MCF 10A (cell line): ENCODE data around the gene ZNF709. TPM values are rescaled to one million over a fixed set of nuclear protein-coding genes. Genes with fewer than 3 reads are reported as not detected.
"Not testable (repeated sequence)": the region's sequence is repeated elsewhere in the genome, so short reads cannot be mapped to it uniquely, and the experiment has no call there.

Experiments used
- BruUV-seq: library from RNA; stranded (reverse); fragments of 400-500 nt; replicated peaks from 2 replicates; lab custom pipeline; 2021; lab: Mats Ljungman, UMichigan
- CTCF ChIA-PET: fragments of 300-600 bp; sonication (Branson Sonifier 250); formaldehyde crosslinking; extraction: SDS; loops from one replicate; lab custom pipeline; 2021; ENCODE audit warnings: antibody characterized with exemption, inconsistent platforms; lab: Yijun Ruan, JAX
- POLR2A ChIA-PET: fragments of 300-600, 350-650 bp; sonication (Branson Sonifier 250); formaldehyde crosslinking; extraction: SDS; loops from one replicate; lab custom pipeline; 2020; ENCODE audit warnings: antibody characterized with exemption, inconsistent platforms; lab: Yijun Ruan, JAX
- DNase-seq: peaks from one replicate; pipeline ENCODE4 v3.0.0-alpha.2; 2018; ENCODE audit not compliant: unreplicated experiment
- H3K27ac Mint-ChIP-seq: one replicate; pipeline ENCODE4 v1.8.0; 2022; ENCODE audit warnings: mild to moderate bottlenecking, low read depth, mixed read lengths; ENCODE audit not compliant: unreplicated experiment
- H3K27me3 Mint-ChIP-seq: one replicate; pipeline ENCODE4 v1.8.0; 2022; ENCODE audit warnings: mixed read lengths; ENCODE audit not compliant: insufficient read depth, unreplicated experiment
- H3K36me3 Mint-ChIP-seq: one replicate; pipeline ENCODE4 v1.8.0; 2022; ENCODE audit warnings: mild to moderate bottlenecking, moderate library complexity, mixed read lengths; ENCODE audit not compliant: insufficient read depth, unreplicated experiment
- H3K4me1 Mint-ChIP-seq: one replicate; pipeline ENCODE4 v1.8.0; 2022; ENCODE audit warnings: mixed read lengths; ENCODE audit not compliant: insufficient read depth, unreplicated experiment
- H3K4me3 Mint-ChIP-seq: one replicate; pipeline ENCODE4 v1.8.0; 2022; ENCODE audit warnings: mild to moderate bottlenecking, moderate library complexity, mixed read lengths; ENCODE audit not compliant: unreplicated experiment
- H3K9me3 Mint-ChIP-seq: one replicate; pipeline ENCODE4 v1.8.0; 2022; ENCODE audit warnings: mixed read lengths; ENCODE audit not compliant: unreplicated experiment
- intact Hi-C: fragments of 100-400 bp; cut with micrococcal nuclease; formaldehyde crosslinking; loops from 2 replicates; pipeline ENCODE4 v1.14.1; 2022
- total RNA-seq: library from RNA; stranded (reverse); gene quantifications from 2 replicates; pipeline ENCODE4 v1.2.3, GENCODE V29; 2022
- TF ChIP-seq, protein P1 (sequence below): fragments of 200-600 bp; IDR thresholded peaks from one replicate; pipeline ENCODE4 v1.8.0; 2022; ENCODE audit warnings: antibody characterized with exemption, mild to moderate bottlenecking; ENCODE audit not compliant: unreplicated experiment

ZNF709 gene
- total RNA-seq, 1 experiment from 2014 or later, result 0.23 TPM

DNA sequence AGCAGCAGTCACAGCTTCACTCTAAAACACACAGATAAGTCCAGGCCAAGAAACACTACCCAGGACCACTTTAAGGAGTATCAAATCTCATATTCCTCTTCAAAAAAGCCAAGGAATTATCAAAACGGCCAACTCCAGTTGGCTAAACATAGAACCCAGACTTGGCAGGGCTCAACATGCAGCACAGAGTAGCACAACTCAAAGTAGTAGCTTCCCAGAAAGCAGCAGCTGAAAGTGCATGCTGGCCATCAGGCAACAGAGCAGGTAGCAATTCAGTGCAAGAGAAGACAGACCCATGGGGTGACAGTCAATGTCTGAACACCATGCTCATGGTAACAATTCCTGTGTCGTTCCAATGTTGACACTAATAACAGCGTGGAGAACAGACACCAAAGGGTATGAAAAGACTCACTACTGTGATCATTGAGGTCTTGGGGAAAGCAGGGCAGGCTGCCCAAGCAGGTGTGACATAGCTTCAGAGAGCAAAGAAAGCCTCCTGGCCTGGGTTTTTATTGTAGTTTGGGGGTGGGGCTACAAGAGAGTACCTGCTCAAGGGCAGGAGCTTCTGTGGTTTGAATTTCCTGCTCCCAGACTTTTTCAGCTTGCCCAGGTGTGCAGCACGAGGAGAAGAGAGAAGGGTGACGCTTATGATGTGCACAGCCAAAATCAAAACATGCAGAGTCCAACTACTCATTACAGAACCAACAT lies 6.2 kb downstream of the ZNF709 start:
- ChIA-PET POLR2A (interaction anchor here (0.5 to 0.6 kb wide), 2 partner anchors 148 to 1151 kb away, joined by 3 read pairs; no protein-coding TSS in a partner anchor), CTCF (interaction anchor here (0.6 to 0.9 kb wide), 4 partner anchors 22 to 180 kb away, joined by 3 read pairs; no protein-coding TSS in a partner anchor)
- Mint-ChIP-seq H3K9me3 (no peaks in the 10 kb centered on the region), H3K27ac (no peak overlapping the region), H3K36me3 (peaks cover 6% of the 10 kb centered on the region), H3K4me3 (no peak overlapping the region), H3K27me3 (no peaks in the 10 kb centered on the region), H3K4me1 (no peaks in the 10 kb centered on the region)
- no peak for DNase-seq
- BruUV-seq, result no TSS peak
- TF ChIP-seq, protein P1, sequence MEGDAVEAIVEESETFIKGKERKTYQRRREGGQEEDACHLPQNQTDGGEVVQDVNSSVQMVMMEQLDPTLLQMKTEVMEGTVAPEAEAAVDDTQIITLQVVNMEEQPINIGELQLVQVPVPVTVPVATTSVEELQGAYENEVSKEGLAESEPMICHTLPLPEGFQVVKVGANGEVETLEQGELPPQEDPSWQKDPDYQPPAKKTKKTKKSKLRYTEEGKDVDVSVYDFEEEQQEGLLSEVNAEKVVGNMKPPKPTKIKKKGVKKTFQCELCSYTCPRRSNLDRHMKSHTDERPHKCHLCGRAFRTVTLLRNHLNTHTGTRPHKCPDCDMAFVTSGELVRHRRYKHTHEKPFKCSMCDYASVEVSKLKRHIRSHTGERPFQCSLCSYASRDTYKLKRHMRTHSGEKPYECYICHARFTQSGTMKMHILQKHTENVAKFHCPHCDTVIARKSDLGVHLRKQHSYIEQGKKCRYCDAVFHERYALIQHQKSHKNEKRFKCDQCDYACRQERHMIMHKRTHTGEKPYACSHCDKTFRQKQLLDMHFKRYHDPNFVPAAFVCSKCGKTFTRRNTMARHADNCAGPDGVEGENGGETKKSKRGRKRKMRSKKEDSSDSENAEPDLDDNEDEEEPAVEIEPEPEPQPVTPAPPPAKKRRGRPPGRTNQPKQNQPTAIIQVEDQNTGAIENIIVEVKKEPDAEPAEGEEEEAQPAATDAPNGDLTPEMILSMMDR, result no peak
- intact Hi-C loops, result no loop called here

DNA sequence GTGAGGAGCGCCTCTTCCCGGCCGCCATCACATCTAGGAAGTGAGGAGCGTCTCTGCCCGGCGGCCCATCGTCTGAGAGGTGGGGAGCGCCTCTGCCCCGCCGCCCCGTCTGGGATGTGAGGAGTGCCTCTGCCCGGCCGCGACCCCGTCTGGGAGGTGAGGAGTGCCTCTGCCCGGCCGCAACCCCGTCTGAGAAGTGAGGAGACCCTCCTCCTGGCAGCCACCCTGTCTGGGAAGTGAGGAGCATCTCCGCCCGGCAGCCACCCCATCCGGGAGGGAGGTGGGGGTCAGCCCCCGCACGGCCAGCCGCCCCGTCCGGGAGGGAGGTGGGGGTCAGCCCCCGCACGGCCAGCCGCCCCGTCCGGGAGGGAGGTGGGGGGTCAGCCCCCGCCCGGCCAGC lies 17.0 kb downstream of the ZNF709 start:
- H3K27me3 Mint-ChIP-seq, H3K4me1 Mint-ChIP-seq, DNase-seq, H3K27ac Mint-ChIP-seq, intact Hi-C loops, BruUV-seq, H3K36me3 Mint-ChIP-seq, CTCF ChIA-PET, H3K4me3 Mint-ChIP-seq, POLR2A ChIA-PET: not testable (repeated sequence)
- H3K9me3 Mint-ChIP-seq, result peaks cover 16% of the 10 kb centered on the region

- BruUV-seq, result no TSS peak
- TF ChIP-seq, protein P1, result no peak
- Mint-ChIP-seq H3K27me3 (no peaks in the 10 kb centered on the region), H3K36me3 (peaks cover 5% of the 10 kb centered on the region), H3K27ac (no peak overlapping the region), H3K4me1 (no peaks in the 10 kb centered on the region), H3K4me3 (no peak overlapping the region), H3K9me3 (peaks cover 8% of the 10 kb centered on the region)
- CTCF ChIA-PET, result interaction anchor here (0.6 kb wide), 1 partner anchor 71 kb away, joined by 4 read pairs; no protein-coding TSS in a partner anchor
- POLR2A ChIA-PET, result no interaction called here
- intact Hi-C loops, result no loop called here
- DNase-seq, result no peak
These were observed 19.4 kb downstream of the ZNF709 start for GRCh38 chr19:12465211-12465610.

DNA sequence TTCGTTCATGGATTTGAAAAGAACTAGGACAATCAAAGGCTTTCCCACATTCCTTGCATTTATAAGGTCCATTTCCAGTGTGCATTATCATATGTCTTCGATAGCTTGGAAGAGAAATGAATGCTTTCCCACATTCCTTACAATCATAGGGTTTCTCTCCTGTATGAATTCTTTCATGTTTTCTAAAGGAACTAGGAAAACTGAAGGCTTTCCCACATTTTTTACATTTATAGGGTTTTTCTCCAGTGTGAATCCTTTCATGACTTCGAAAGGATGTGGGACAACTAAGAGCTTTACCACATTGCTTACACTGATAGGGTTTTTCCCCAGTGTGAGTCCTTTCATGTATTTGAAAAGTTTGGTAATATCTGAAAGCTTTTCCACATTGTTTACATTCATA lies 19.8 kb downstream of the ZNF709 start:
- Mint-ChIP-seq H3K9me3 (peaks cover 8% of the 10 kb centered on the region), H3K4me1 (no peaks in the 10 kb centered on the region)

GRCh38 chr19:12464139-12464538 lies 20.5 kb downstream of the ZNF709 start:
- H3K9me3 Mint-ChIP-seq, H3K4me3 Mint-ChIP-seq, intact Hi-C loops, POLR2A ChIA-PET, H3K27ac Mint-ChIP-seq, CTCF ChIA-PET, H3K36me3 Mint-ChIP-seq, H3K27me3 Mint-ChIP-seq, H3K4me1 Mint-ChIP-seq, DNase-seq, BruUV-seq: not testable (repeated sequence)

More for the DNA sequence above, 19.8 kb downstream of the ZNF709 start:
- ChIA-PET POLR2A (no interaction called here), CTCF (no interaction called here)
- Mint-ChIP-seq H3K27me3 (no peaks in the 10 kb centered on the region), H3K27ac (no peak overlapping the region), H3K36me3 (peaks cover 5% of the 10 kb centered on the region), H3K4me3 (no peak overlapping the region)
- TF ChIP-seq, protein P1, result no peak
- BruUV-seq, result no TSS peak
- DNase-seq, result no peak
- intact Hi-C loops, result no loop called here
